HG03103 (cell line): ENCODE results near the gene DTYMK.

Source experiments
- ATAC-seq: cut with Tn5 transposase; IDR thresholded peaks from one replicate; pipeline ENCODE4 v1.9.1; 2021; ENCODE audit warnings: low read depth; ENCODE audit not compliant: unreplicated experiment

DTYMK gene

GRCh38 chr2:241629762-241630435, 56.7 kb downstream of the DTYMK start:
- no peak for ATAC-seq

DNA sequence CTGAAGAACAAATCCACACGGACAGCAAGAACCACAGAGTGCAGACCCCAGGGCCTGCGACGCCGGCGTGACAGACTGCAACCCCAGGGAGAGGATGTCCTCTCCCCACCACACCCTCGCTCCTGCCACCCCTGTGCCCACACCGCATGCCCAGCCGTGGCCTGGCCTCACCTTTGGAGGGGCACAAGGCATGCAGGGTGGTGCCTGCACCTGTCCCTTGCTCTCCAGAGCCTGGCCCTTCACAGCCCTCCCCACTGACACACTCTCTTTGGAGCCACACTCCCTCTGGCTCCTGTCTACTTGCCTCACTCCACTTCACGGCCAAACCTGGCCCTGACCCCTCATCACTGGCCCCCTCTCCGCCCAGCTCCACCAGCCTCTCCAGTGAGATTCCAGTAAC, 58.9 kb downstream of the DTYMK start:
- no peak for ATAC-seq
